ENCODE results near the gene TRIM2. TPM values are rescaled to one million over a fixed set of nuclear protein-coding genes. Genes with fewer than 3 reads are reported as not detected.

The TRIM2 gene
- total RNA-seq, 1 experiment from 2014 or later = 18.9 TPM

GRCh38 chr4:153207567-153207966 lies 3.3 kb downstream of the TRIM2 start:
- DNase-seq (peak; percentile 23), ATAC-seq (peak; percentile 59)
- Histone ChIP-seq H3K9me3 (ENCODE audit: low read length) (no peaks in the 10 kb centered on the region), H3K4me1 (ENCODE audit: insufficient read depth, low read length) (peaks cover 30% of the 10 kb centered on the region), H3K4me2 (ENCODE audit: low read length) (no peak overlapping the region), H3K27me3 (ENCODE audit: low read length) (no peaks in the 10 kb centered on the region), H2AFZ (ENCODE audit: low read length) (no peak overlapping the region), H3K9ac (ENCODE audit: low read length) (no peak overlapping the region), H3F3A (ENCODE audit: low read length, unreplicated experiment) (no peaks in the 10 kb centered on the region), H3K79me2 (ENCODE audit: low read length) (no peaks in the 10 kb centered on the region), H4K20me1 (ENCODE audit: low read length) (no peaks in the 10 kb centered on the region), H3K27ac (ENCODE audit: low read length) (no peak overlapping the region), H3K9me2 (replicated peaks; ENCODE audit: low read length) (no peaks in the 10 kb centered on the region), H3K4me3 (ENCODE audit: low read length) (no peak overlapping the region), H3K36me3 (ENCODE audit: low read depth, low read length) (no peaks in the 10 kb centered on the region)
- intact Hi-C loops (cut with micrococcal nuclease) = loop anchor here (1.0 to 5.0 kb wide), 2 partner anchors 111 to 365 kb away; no protein-coding TSS in a partner anchor
- TF ChIP-seq EZH2 (IDR thresholded peaks at IDR 0.05; ENCODE audit: low read length, unreplicated experiment) = no peak
- TF ChIP-seq CTCF (conservative IDR thresholded peaks at IDR 0.05; ENCODE audit: low read depth, low read length) = peak; percentile 60
- ChIA-PET CTCF (no interaction called here), POLR2A (ENCODE audit: unreplicated experiment) (no interaction called here)
- no TSS peak for BruUV-seq (replicated peaks)

GRCh38 chr4:153209410-153209809 lies 5.2 kb downstream of the TRIM2 start:
- H3K9me2 ChIP-seq (replicated peaks; ENCODE audit: low read length) = no peaks in the 10 kb centered on the region
- TF ChIP-seq CTCF (conservative IDR thresholded peaks at IDR 0.05; ENCODE audit: low read depth, low read length) = no peak
- no peak overlapping the region for H3K9ac ChIP-seq (ENCODE audit: low read length)
- no peak overlapping the region for H3K4me2 ChIP-seq (ENCODE audit: low read length)
- H3K27ac ChIP-seq (ENCODE audit: low read length) = no peak overlapping the region
- no peak for DNase-seq
- H4K20me1 ChIP-seq (ENCODE audit: low read length) = no peaks in the 10 kb centered on the region
- no peaks in the 10 kb centered on the region for H3K27me3 ChIP-seq (ENCODE audit: low read length)
- H3K36me3 ChIP-seq (ENCODE audit: low read depth, low read length) = no peaks in the 10 kb centered on the region
- H3K4me1 ChIP-seq (ENCODE audit: insufficient read depth, low read length) = peaks cover 24% of the 10 kb centered on the region
- no peaks in the 10 kb centered on the region for H3K9me3 ChIP-seq (ENCODE audit: low read length)
- POLR2A ChIA-PET (ENCODE audit: unreplicated experiment) = no interaction called here
- H3K79me2 ChIP-seq (ENCODE audit: low read length) = no peaks in the 10 kb centered on the region
- CTCF ChIA-PET = no interaction called here
- no peaks in the 10 kb centered on the region for H3F3A ChIP-seq (ENCODE audit: low read length, unreplicated experiment)
- no TSS peak for BruUV-seq (replicated peaks)
- intact Hi-C loops (cut with micrococcal nuclease) = loop anchor here (5.0 kb wide), 1 partner anchor 363 kb away; no protein-coding TSS in a partner anchor
- no peak overlapping the region for H3K4me3 ChIP-seq (ENCODE audit: low read length)
- ATAC-seq = no peak
- H2AFZ ChIP-seq (ENCODE audit: low read length) = no peak overlapping the region

- H3K36me3 ChIP-seq (ENCODE audit: low read depth, low read length) = no peaks in the 10 kb centered on the region
- DNase-seq = no peak
- no peak for ATAC-seq
- H3K4me3 ChIP-seq (ENCODE audit: low read length) = no peak overlapping the region
- peaks cover 13% of the 10 kb centered on the region for H3K4me1 ChIP-seq (ENCODE audit: insufficient read depth, low read length)
- no peaks in the 10 kb centered on the region for H3K9me3 ChIP-seq (ENCODE audit: low read length)
- CTCF ChIA-PET = no interaction called here
- intact Hi-C loops (cut with micrococcal nuclease) = no loop called here
- no peaks in the 10 kb centered on the region for H3F3A ChIP-seq (ENCODE audit: low read length, unreplicated experiment)
- BruUV-seq (replicated peaks) = no TSS peak
- no peaks in the 10 kb centered on the region for H3K27me3 ChIP-seq (ENCODE audit: low read length)
- TF ChIP-seq EZH2phosphoT487 (IDR thresholded peaks at IDR 0.05; ENCODE audit: borderline replicate concordance, low read length) = no peak
- TF ChIP-seq CTCF (conservative IDR thresholded peaks at IDR 0.05; ENCODE audit: low read depth, low read length) = no peak
- TF ChIP-seq EZH2 (IDR thresholded peaks at IDR 0.05; ENCODE audit: low read length, unreplicated experiment) = no peak
- H3K4me2 ChIP-seq (ENCODE audit: low read length) = no peak overlapping the region
- no peaks in the 10 kb centered on the region for H3K79me2 ChIP-seq (ENCODE audit: low read length)
- no peak overlapping the region for H3K27ac ChIP-seq (ENCODE audit: low read length)
- no peaks in the 10 kb centered on the region for H3K9me2 ChIP-seq (replicated peaks; ENCODE audit: low read length)
- POLR2A ChIA-PET (ENCODE audit: unreplicated experiment) = no interaction called here
- H3K9ac ChIP-seq (ENCODE audit: low read length) = no peak overlapping the region
- H4K20me1 ChIP-seq (ENCODE audit: low read length) = no peaks in the 10 kb centered on the region
- no peak overlapping the region for H2AFZ ChIP-seq (ENCODE audit: low read length)
These were observed 6.5 kb downstream of the TRIM2 start for GRCh38 chr4:153210727-153211126.

Measured in PC-3 (cell line).